Adrenal gland (tissue), 5 donors: Measurements from ENCODE around the gene C10orf105.

Source experiments
- CTCF ChIP-seq, 6 experiments: fragments of 450-650 bp in 4 of 6; fragments of 200-600 bp in 2 of 6; sonication (generic) in 1 of 6; IDR thresholded peaks; 1 replicate in 5 of 6; 2 replicates in 1 of 6; pipeline versions ENCODE4 v1.5.1 to v1.8.0; 2016 to 2021; ENCODE audit warnings: antibody characterized with exemption in 6 of 6, mild to moderate bottlenecking in 2 of 6, moderate library complexity in 1 of 6
- POLR2A ChIP-seq, 2 donors: fragments of 450-650 bp; IDR thresholded peaks; one replicate each; pipeline ENCODE4 v1.6.1; 2017; ENCODE audit warnings: antibody characterized with exemption in 2 of 2, mild to moderate bottlenecking in 2 of 2, moderate library complexity in 1 of 2
- donor health status: DM: no; HTN: no; CAD: no.

DNA sequence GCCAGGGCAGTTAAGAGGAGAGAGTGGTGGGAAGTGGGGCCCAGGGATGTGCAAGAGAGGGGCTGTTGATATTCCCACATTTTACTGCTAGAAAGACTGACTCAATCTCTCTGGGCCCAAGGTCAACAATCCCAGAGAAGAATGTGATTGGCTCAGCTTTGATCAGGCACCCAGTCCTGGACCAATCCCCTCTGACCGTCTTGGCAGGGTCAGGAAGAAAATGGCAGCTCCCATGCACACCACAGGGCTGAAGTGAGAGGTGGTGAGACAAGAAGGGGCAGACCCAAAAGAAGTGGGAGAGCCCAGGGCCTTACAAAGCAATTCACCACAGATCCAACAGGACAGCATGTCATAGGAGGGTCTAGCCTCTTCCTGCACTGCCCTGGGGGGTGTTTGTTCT is 3.3 kb upstream of the C10orf105 start:
- TF ChIP-seq POLR2A (IDR thresholded peaks at IDR 0.05) (no peak), CTCF (IDR thresholded peaks at IDR 0.05) (no peak)
